ENCODE data around the gene TTLL11. TPM values are rescaled to one million over a fixed set of nuclear protein-coding genes. Genes with fewer than 3 reads are reported as not detected.

Gene TTLL11
- total RNA-seq, 2 experiments from 2014 or later = 3.3 to 6.9 TPM

DNA sequence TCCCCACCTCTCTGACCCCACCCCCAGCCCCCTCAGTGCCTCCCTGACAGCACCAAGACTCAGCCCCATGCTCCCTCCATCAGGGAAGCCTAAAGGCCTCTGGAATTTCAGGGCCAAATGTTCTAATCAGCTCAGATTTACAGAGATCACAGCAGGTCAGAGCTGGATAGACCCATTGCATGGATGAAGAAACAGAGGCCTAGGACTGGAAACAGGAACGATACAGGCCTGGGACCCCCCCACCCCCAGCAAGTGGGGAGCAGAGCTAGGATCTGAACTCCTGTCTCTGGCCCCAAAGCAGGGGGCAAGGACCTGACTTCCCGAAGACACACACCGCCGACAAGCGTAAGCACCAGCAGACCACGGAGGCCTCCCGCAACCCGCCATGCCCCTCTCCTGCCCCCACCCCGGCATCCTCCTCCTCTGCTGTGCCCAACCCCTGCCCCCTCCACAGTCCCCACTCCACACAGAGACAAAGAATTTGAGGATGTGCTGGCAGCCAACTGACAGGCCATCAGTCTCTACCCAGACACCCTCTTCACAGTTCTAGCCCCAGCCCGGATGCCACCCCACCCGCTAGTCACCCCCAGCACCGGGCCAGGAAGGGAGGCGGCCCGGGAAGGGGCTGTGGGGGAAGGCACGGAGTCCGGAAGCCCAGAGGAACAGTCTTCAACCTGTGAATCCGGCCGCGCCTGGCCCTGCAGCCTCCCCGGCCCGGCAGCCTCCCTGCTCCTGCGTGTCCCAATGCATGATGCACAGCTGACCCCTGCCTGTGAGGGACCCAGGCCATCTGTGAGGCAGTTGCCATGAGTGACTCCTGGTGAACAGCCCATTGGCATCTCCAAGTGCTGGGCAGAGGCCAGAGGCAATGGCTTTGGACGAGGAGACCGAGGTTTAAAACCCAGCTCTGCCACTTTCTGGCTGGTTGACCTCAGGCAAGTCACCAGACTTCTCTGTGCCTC is 35.2 kb upstream of the TTLL11 start:
- Histone ChIP-seq H3K9me3 (ENCODE audit: low read length) (no peaks in the 10 kb centered on the region), H2AFZ (ENCODE audit: low read length) (no peak overlapping the region), H3K36me3 (ENCODE audit: insufficient read depth, low read length) (no peaks in the 10 kb centered on the region), H3K4me2 (ENCODE audit: low read length) (no peak overlapping the region), H3K9me2 (ENCODE audit: insufficient read depth, low read length) (no peaks in the 10 kb centered on the region), H3K79me2 (ENCODE audit: insufficient read depth, low read depth, low read length) (no peaks in the 10 kb centered on the region), H3K4me1 (ENCODE audit: insufficient read depth, low read length, poor library complexity, severe bottlenecking) (no peaks in the 10 kb centered on the region), H3K4me3 (ENCODE audit: low read depth, low read length, poor library complexity, severe bottlenecking) (no peak overlapping the region), H4K20me1 (ENCODE audit: insufficient read depth, low read length) (no peaks in the 10 kb centered on the region), H3K27ac (ENCODE audit: low read depth, low read length, poor library complexity, severe bottlenecking) (no peak overlapping the region)
- TF ChIP-seq EZH2phosphoT487 (IDR thresholded peaks at IDR 0.05; ENCODE audit: borderline replicate concordance, low read depth, low read length) = no peak
- TF ChIP-seq, protein P1, sequence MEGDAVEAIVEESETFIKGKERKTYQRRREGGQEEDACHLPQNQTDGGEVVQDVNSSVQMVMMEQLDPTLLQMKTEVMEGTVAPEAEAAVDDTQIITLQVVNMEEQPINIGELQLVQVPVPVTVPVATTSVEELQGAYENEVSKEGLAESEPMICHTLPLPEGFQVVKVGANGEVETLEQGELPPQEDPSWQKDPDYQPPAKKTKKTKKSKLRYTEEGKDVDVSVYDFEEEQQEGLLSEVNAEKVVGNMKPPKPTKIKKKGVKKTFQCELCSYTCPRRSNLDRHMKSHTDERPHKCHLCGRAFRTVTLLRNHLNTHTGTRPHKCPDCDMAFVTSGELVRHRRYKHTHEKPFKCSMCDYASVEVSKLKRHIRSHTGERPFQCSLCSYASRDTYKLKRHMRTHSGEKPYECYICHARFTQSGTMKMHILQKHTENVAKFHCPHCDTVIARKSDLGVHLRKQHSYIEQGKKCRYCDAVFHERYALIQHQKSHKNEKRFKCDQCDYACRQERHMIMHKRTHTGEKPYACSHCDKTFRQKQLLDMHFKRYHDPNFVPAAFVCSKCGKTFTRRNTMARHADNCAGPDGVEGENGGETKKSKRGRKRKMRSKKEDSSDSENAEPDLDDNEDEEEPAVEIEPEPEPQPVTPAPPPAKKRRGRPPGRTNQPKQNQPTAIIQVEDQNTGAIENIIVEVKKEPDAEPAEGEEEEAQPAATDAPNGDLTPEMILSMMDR (conservative IDR thresholded peaks at IDR 0.05; ENCODE audit: low read length) = no peak
- no peak for DNase-seq (ENCODE audit: low spot score)
- no TSS peak for BruUV-seq (replicated peaks)
- ChIA-PET CTCF (ENCODE audit: unreplicated experiment) (interaction anchor here (0.6 kb wide), 1 partner anchor 479 kb away, joined by 3 read pairs; no protein-coding TSS in a partner anchor), POLR2A (no interaction called here)
- intact Hi-C loops (cut with micrococcal nuclease; ENCODE audit: unreplicated experiment) = no loop called here

DNA sequence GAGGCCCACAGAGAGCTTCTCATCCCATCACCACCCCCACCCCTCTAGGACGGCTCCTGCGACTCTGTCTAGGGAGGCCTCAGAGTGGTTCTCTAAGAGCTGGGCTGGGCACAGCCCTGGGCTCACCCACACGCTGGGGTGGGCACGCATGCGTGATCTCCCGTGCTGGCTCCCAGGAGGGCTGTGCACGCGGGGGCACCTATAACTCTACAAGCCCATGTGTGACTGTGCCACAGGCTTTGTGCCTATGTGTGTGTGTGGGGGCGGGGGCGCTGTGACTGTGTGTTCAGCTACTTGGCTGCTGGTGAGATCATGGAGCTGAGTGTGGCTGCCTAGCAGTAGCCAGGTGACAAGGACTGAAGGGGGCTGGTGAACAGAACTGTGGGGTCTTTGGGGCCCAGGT is 34.3 kb upstream of the TTLL11 start:
- no peak overlapping the region for H3K4me2 ChIP-seq (ENCODE audit: low read length)
- no peak overlapping the region for H3K4me3 ChIP-seq (ENCODE audit: low read depth, low read length, poor library complexity, severe bottlenecking)
- no TSS peak for BruUV-seq (replicated peaks)
- CTCF ChIA-PET (ENCODE audit: unreplicated experiment) = interaction anchor here (0.6 kb wide), 1 partner anchor 478 kb away, joined by 3 read pairs; no protein-coding TSS in a partner anchor
- H3K27ac ChIP-seq (ENCODE audit: low read depth, low read length, poor library complexity, severe bottlenecking) = no peak overlapping the region
- no peaks in the 10 kb centered on the region for H3K79me2 ChIP-seq (ENCODE audit: insufficient read depth, low read depth, low read length)
- DNase-seq (ENCODE audit: low spot score) = no peak
- POLR2A ChIA-PET = interaction anchor here (0.6 kb wide), 1 partner anchor 696 kb away, joined by 8 read pairs; no protein-coding TSS in a partner anchor
- TF ChIP-seq EZH2phosphoT487 (IDR thresholded peaks at IDR 0.05; ENCODE audit: borderline replicate concordance, low read depth, low read length) = no peak
- TF ChIP-seq, protein P1 (conservative IDR thresholded peaks at IDR 0.05; ENCODE audit: low read length) = no peak
- H2AFZ ChIP-seq (ENCODE audit: low read length) = no peak overlapping the region
- no peaks in the 10 kb centered on the region for H3K9me2 ChIP-seq (ENCODE audit: insufficient read depth, low read length)
- H3K36me3 ChIP-seq (ENCODE audit: insufficient read depth, low read length) = no peaks in the 10 kb centered on the region
- H3K9me3 ChIP-seq (ENCODE audit: low read length) = no peaks in the 10 kb centered on the region
- H3K4me1 ChIP-seq (ENCODE audit: insufficient read depth, low read length, poor library complexity, severe bottlenecking) = peaks cover 5% of the 10 kb centered on the region
- H4K20me1 ChIP-seq (ENCODE audit: insufficient read depth, low read length) = no peaks in the 10 kb centered on the region
- intact Hi-C loops (cut with micrococcal nuclease; ENCODE audit: unreplicated experiment) = no loop called here
